GM12801 (cell line): ENCODE measurements around the gene LAMTOR4.

ENCODE experiments used
- CTCF ChIP-seq: IDR thresholded peaks from one replicate; pipeline ENCODE4 v1.5.1; 2011; ENCODE audit warnings: control low read depth; ENCODE audit not compliant: insufficient read length; ENCODE audit errors: extremely low read depth

LAMTOR4 gene

GRCh38 chr7:100166317-100166940, 17.7 kb downstream of the LAMTOR4 start:
- no peak for TF ChIP-seq CTCF

- TF ChIP-seq CTCF: no peak
Observed at GRCh38 chr7:100166970-100167911, 18.5 kb downstream of the LAMTOR4 start.

- no peak for TF ChIP-seq CTCF
Observed at GRCh38 chr7:100167912-100168323, 19.2 kb downstream of the LAMTOR4 start.

GRCh38 chr7:100169147-100169850, 20.6 kb downstream of the LAMTOR4 start:
- no peak for TF ChIP-seq CTCF

GRCh38 chr7:100170101-100170897, 21.6 kb downstream of the LAMTOR4 start:
- no peak for TF ChIP-seq CTCF

- no peak for TF ChIP-seq CTCF
Observed at GRCh38 chr7:100171087-100171681, 22.5 kb downstream of the LAMTOR4 start.
